Renal cortex interstitium (tissue), 11 donors: ENCODE measurements around the gene TAPT1. TPM values are rescaled to one million over a fixed set of nuclear protein-coding genes. Genes with fewer than 3 reads are reported as not detected.
A peak's percentile ranks its signal among the peaks of the same experiment; 100 is the strongest.

Experiments
- DNase-seq, 11 donors: peaks; one replicate each; pipeline ENCODE4 v3.0.0-alpha.2; 2013; ENCODE audit warnings: low read depth in 9 of 11, low spot score in 4 of 11; ENCODE audit errors: extremely low read depth in 1 of 11
- polyA plus RNA-seq, 3 donors: library from polyadenylated mRNA; unstranded; fragments of 120-200 nt; gene quantifications; one replicate each; pipeline ENCODE4 v1.2.1, GENCODE V29; 2013; ENCODE audit not compliant: insufficient read length in 3 of 3

Gene TAPT1
- polyA plus RNA-seq, 3 donors, result 31.9 to 46.5 (median 38.2) TPM

DNA sequence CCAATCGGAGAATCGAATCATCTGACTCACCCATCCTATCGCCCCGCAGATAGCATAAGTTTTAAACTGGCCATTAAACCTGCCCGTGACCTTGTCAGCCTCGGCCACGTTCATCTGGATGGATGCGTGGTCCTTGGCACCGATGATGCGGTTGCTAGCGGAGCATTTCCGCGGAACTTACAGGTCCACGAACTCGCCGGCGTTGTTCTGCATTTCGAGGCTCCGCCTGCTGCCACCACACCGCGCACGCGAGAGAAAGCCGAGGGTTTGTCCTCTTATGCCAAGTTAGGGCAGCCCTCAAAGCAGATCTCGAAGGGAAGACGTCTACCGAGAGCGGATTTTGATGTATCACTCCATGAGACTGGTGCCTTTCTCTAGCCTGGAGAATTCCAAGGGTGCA is 30.1 kb upstream of the TAPT1 start:
- DNase-seq, result no peak

DNA sequence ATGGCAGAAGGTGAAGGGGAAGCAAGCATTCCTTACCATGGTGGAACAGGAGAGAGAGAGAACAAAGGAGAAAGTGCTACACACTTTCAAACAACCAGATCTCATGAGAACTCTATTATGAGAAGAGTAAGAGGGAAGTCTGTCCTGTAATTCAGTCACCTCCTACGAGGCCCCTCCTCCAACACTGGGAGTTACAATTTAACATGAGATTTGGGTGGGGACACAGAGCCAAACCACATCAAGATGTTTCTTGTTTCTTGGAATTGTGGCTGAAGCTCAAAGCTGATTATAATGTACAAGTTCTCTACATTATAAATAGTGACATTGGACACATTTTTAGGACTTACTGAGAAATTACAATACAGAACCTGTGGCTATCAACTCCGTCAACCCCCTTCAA is 29.5 kb upstream of the TAPT1 start:
- no peak for DNase-seq

DNA sequence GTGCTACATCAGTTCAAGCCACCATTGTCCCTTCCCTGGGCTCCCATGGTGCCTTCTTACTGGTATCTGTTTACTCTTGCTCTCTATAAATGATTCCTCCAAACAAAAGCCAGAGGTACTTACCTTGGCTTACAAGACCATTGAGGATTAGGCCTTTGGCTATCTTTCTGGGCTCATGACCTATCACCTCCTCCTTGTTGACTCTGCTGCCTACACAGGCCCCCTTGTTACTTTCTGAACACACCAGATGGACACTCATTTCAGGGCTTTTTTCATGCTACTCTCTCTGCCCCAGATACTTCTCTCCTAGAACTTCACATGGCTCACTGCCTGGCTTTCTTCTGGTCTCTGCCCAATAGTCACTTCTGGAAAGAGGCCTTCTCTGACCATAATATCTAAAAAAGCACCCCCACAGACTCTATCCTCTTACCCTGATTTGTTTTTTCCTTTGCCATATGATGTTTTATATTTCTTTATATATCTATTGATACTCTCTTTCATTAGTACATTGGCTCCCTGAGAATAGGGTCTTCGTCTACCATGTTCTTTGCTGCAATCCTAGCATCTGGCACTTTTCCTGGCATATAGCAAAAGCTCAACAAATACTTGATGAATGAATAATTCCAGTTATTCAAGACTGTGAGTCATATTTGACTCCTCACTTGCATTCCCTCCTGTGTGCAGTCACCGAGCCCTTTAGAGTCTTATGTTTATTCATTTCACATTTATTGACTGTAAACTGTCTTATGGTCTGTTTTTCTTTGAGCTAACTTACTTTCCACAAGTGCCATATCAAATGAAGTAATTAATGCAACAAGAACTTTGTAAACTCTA is 27.1 kb upstream of the TAPT1 start:
- no peak for DNase-seq

DNA sequence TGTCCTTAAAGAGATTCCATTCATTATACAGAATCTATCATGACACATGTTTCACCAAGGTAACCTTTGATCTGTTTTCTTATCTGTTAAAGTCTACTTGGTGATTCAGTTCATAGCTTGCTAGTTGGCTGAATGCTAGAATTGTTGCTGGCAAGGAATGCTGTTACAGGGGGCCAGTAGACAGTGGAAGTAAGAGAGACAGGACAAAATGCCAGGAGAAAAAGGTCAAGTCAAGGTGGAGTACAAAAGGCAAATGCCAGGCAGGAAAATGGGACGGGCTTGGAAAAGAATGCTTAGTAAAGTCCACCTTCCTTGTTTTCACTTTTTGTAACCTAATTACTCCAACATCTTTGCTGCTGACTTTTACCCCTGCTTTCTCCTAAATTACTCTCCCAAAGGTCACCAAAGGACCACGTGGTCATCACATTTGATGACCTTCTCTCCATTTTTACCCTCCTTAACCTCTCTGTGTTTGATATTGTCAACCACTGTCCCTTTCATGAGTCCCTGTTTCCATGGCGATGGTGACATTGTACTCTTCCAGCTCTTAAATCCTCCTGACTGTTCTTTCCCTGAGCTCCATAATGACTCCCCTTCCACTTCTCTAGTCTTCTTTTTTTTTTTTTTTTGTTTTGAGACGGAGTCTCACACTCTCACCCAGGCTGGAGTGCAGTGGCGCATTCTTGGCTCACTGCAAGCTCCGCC is 24.5 kb upstream of the TAPT1 start:
- DNase-seq, result no peak

DNA sequence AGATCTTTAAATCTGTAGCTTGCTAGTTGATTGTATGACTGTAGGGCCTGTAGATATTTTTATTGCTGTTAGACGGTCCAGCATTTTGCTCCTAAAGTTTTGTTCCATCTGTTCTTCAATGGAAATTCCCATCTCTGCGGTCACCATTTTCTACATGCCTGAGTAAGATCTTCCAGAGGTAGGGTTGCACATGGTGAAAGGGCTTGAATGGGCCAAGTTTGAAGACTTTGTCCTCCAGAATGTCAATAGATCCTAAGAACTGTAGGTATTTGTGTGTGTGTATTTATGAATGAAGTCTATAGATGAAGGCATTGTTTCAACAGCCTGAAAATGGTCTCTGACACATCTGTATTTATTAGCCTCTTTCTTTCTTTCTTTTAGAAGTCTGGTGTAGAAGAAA is 22.3 kb upstream of the TAPT1 start:
- DNase-seq, result no peak

DNA sequence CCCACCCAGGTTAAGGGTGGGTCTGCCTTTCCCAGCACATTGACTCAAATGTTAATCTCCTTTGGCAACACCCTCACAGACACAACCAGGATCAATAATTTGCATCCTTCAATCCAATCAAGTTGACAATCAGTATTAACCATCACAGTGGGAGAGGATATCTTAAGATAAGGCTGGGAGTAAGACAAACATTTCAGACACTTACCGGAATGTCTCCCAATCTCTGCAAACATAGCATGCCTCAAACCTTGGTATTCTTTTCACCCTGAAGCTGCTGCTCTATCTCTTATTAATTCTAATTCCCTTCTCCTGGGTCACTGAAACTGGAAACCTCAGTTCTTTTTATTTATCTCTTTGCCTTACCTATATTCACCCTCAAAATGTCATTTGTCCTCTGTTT is 19.0 kb upstream of the TAPT1 start:
- DNase-seq, result no peak

DNA sequence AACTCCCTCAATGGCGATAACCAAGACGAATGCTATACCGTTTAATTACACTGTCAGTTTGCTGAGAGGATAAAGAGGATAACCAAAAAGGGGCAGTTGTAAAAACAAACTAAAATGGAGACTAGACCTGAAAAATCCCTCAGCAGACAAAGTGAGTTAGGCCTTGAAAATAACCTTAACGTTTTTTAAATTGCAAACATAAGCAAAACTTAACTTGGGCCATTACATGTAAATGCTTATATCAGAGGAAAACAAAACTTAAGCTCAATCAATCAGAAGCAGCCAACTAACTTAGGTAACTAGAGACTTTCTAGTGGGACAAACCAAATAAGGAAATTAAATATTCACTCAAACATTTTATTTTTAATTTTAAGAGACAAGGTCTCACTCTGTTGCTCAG is 17.0 kb upstream of the TAPT1 start:
- DNase-seq, result no peak

DNA sequence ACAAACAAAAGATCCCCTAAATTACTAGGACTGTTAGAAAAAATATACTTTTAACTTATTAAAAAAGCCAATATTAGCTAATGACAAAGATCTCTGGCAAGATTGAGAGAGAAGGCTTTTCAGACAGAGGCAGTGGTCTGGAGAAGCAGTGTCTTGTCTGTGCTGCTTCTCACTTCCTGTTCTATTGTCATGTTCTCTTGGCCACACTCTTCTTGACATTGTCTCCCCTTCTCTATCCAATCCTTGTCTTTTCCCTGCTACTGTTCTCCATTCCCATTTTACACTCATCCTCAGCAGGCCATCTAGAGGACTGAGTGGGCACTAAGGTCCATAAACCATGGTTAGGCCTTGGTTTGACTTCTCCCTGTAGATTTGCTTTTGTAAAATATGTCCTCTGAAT is 14.0 kb upstream of the TAPT1 start:
- no peak for DNase-seq

DNA sequence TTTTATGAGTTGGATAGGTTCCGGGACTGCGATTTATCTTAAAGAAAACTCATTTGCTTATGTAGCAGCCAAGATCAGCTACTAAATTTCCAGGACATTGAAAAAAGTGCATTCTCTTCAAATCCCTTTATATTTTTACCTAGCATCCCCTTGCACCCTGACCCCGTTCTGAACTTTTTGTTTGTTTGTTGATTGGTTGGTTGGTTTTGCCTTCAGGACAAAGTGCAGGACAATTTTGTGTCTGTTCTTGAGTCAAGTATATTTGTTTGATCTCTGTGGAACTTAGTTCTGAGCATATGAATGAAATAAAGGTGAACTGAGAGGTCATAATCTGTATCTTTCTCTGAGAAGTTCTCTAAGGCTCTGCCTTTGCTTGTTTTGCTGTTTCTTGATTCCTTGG is 12.8 kb upstream of the TAPT1 start:
- no peak for DNase-seq

DNA sequence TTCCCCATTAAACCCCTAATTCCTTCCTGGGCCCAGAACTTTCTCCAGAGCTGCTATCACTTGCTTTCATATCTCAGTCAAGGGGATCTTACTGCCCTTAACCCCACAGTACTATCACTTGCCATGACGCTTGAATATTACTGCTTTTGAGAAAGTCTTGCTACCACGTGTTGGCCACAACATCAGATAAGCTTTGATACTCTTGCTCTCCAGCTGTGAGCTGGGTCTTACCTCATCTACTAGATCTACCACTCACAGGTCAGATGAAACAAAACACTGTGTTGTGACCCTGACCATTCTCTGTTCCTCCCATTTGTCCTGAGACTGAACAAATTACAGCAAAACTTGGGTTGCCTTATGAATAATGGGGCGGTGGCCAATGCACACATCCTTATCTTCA is 12.1 kb upstream of the TAPT1 start:
- no peak for DNase-seq

DNA sequence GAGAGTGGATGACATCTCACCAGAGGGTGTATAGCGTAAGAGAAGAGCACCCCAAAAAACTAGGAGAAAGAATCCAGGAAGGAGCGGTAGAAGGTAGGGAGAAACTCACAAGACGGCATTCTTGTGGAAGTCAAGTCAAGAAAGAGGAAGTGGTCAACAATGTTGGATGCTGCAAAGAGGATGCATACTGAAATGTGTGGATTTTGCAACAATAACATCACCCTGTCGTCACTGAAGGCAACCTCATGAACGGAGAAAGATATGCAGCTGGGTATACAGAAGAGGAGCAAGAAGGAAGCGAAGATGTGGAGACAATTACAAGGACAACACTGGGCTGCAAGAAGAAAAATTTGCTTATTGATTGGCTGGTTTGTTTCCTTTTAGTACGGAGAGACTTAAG is 11.4 kb upstream of the TAPT1 start:
- DNase-seq, result no peak

DNA sequence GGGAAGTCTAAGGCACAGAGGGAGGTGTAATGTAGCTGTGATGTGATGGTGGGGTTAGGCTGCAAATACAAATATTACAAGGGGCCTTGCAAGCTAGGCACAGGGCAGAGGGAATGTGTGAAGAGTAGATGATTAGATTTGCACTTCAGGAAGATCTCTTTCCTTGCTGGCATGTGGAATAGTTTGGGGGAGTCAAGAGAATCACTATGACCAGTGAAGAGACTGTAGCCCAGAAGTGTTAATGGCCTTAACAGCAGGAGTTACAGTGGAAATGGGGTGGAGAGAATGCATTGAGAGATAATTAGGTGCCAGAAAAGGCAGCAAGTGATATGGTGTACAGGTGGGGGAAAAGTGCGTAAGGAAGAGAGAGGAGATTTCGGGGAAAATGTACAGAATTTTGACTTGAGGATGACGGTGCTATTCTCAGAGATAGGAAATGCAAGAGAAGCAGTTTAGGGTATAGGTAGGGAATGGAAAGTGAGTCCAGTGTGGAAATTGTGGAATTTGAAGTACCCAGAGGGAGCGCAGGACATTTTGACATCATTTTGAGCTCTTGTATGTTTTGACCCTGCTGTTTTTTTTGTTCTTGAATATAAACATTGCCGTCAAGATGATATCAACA is 10.2 kb upstream of the TAPT1 start:
- DNase-seq, result no peak

DNA sequence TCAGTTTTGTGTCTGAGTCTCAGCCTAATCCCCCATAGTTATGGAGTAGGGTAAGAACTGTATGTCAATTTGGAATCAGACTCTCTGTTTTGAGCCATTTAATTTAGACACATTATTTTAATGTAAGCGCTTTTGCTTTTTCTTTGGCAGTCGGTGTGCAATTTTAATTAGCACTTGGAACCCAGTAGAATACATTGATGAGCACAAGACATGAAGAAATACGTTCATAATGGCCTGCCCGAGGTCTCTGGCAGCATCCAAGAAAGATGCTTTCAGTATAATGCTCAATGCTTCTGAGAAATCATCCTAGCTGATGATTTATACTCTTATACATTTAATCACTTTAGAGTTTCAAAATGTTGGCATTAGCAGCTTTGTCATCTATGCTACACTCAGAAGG is 8.9 kb upstream of the TAPT1 start:
- DNase-seq, result no peak

DNA sequence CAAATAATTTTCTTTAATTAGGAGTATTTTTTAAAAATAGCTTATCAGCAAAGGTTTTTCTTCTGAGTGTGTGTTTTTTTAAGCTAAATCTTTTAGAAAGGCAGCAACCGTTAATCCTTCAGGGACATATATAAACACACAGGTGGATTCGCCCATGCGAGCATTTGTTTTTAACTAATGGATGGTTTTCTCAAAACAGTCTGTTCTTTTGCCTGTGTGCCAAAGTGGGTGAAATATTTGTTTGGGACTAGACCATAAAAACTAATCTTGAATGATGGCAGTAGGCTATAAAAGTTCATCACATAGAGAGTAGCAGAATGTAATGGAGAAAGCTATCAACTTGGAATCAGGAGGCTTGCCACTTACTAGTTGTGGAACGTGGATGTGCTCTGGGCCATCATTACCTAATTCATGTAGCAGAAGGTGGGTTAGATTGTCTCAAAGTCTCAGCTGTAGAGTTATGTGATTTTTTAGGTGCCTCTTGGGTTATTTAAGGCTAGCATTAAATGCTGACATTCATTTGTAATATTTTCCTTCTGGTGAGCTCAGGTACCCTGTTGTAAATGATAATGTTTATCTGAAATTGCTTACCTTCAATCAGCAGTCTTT is 7.4 kb upstream of the TAPT1 start:
- DNase-seq, result no peak

DNA sequence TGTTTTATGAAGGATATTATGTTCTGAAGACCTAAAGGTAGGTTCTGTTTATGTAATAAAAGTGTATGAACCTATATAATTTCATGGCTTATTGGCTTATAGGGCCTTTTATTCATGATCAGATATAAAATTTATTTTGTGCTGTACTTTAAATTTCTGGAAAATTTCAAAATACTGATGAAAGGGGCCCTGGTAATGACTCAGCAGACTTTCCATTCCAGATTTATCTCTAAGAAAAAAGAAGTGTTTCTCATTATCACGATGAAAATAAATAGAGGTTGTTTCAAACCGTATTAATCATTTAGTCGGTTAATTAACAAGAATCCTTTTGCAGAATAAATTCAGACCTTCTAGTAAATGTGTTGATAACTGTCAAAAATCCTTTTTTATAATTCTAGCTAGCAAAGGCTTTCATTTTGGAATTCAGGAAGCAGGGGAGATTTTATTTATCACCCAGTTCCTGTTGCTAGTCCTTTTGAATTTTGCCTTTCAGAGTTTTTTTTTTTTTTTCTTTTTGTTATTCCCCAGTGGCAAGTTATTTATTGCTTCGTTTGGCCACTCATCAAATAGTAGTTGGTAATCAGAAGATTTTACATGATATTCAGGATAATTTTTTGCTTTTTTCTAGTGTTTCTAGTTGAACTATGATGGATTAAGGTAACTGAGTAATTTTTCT is 5.4 kb upstream of the TAPT1 start:
- no peak for DNase-seq

DNA sequence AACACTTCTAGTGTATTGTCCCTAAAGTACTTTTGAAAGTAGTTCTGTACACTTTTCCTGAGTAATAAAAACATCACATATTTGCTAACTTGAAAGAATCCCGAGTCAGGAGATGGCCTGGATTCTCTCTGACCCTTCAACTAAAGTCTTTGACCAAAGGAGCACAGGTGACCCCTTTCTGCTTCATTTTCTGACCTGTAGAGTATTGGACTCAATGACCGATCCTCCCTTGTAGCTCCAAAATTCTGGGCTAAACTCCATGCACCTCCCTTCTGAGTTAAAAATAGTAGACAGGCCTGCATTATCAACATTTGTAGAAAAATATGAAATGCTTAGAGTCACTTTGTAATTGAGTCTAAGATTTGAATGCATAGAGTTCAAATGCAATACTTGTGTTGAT is 4.0 kb upstream of the TAPT1 start:
- DNase-seq, result no peak

DNA sequence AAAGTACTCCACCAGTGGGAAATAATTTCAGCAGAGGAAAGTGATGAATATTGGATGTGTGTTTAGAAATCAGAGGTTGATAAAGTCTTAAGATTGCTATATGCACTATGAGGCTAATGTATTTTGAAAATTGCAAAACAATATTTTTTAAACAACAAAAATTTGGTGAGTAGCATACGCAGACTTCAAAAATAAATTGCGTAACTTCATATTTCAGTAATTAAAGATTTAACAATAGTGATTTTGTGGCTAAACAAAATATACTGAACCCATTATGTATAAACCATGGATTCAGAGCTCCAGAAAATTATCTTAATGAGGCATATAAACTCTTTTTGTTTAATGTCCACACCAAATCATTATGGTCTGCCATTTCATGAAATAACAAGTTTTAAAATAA is 3.3 kb upstream of the TAPT1 start:
- no peak for DNase-seq

DNA sequence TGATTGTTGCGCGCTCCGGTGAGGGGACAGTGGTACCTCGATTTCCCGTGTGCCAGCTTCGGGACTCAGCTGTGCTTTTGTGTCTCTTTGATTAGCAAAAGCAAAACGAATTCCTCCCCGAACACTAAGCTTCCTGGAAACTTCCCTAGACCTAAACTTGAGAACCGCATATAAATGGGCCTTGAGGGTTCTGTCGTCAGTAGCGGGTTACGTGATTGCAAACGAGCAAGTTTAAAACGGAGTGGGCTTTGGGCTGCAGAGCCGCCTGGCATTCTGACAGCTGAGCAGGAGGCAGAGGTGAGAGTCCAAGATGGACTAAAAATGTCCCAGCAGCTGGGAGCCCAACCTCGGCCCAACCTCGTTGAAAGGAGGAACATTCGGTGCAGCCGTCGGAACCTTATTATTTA is 1.2 kb upstream of the TAPT1 start:
- DNase-seq, result peak in 1 of 11 donors; percentile 43

DNA sequence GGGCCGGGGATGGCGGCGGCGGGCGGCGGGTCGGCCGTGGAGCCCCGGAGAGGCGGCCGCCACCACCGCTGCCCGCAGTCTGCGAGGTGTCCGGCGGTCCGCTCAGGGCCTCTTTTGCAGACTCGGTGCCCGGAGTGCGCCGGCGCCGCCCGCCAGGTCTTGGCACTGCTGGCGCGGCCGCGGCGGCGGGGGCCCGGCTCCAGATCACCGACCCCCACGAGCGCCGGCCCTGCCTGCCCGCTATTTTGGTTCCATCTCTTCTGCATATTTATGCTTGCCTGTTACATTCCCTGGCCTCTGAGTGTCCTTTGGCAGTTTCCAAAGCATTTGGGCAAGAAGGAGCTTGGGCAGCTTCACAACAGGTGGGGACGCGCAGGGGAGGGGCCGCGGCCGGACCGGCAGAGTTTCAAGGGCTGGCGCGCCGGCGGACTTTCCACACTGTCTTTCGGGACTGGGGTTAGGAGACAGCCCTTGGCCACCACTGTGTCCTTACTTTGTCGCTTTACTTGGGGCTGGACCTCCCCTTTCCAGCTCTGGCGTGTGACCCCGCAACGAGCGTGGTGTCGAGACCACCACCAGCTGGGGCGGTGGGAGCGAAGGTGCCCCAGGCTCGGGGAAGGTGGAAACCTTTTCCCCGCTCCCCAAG is 668 bp upstream of the TAPT1 start:
- peak in 2 of 11 donors; percentile 33 to 39 for DNase-seq
